Neural crest cell (in vitro differentiated cells): Measurements from ENCODE around the gene CLVS2. TPM values are rescaled to one million over a fixed set of nuclear protein-coding genes. Genes with fewer than 3 reads are reported as not detected.

Source experiments
- DNase-seq: peaks from one replicate; pipeline ENCODE4 v3.0.0; 2021; ENCODE audit warnings: low read depth, mixed read lengths, low spot score
- H3K27ac Mint-ChIP-seq: one replicate; pipeline ENCODE4 v1.8.0; 2021; ENCODE audit warnings: mild to moderate bottlenecking, mixed read lengths; ENCODE audit not compliant: unreplicated experiment
- H3K27me3 Mint-ChIP-seq: 2 replicates; pipeline ENCODE4 v1.8.0; 2021; ENCODE audit warnings: low read depth, mild to moderate bottlenecking, mixed read lengths
- H3K36me3 Mint-ChIP-seq: 2 replicates; pipeline ENCODE4 v1.8.0; 2021; ENCODE audit warnings: low read depth, mild to moderate bottlenecking, mixed read lengths
- H3K4me1 Mint-ChIP-seq: 2 replicates; pipeline ENCODE4 v1.8.0; 2021; ENCODE audit warnings: mixed read lengths
- H3K4me3 Mint-ChIP-seq: one replicate; pipeline ENCODE4 v1.8.0; 2021; ENCODE audit warnings: mild to moderate bottlenecking, mixed read lengths
- H3K9me3 Mint-ChIP-seq: 2 replicates; pipeline ENCODE4 v1.8.0; 2021; ENCODE audit warnings: mixed read lengths
- total RNA-seq: library from RNA; stranded (reverse); gene quantifications from 2 replicates; pipeline ENCODE4 v1.2.1, GENCODE V29; 2021
- TF ChIP-seq, protein P1 (sequence below): fragments of 200-600 bp; sonication (generic); conservative IDR thresholded peaks from 2 replicates; pipeline ENCODE4 v1.5.0; 2021; ENCODE audit warnings: antibody characterized with exemption, mild to moderate bottlenecking

CLVS2 gene
- total RNA-seq, 1 donor from 2014 or later, result 1.2 TPM

- no peaks in the 10 kb centered on the region for H3K9me3 Mint-ChIP-seq
- H3K4me3 Mint-ChIP-seq, result no peak overlapping the region
- no peaks in the 10 kb centered on the region for H3K4me1 Mint-ChIP-seq
- H3K27me3 Mint-ChIP-seq, result peaks cover 30% of the 10 kb centered on the region
- no peak overlapping the region for H3K27ac Mint-ChIP-seq
- H3K36me3 Mint-ChIP-seq, result no peaks in the 10 kb centered on the region
- TF ChIP-seq, protein P1, sequence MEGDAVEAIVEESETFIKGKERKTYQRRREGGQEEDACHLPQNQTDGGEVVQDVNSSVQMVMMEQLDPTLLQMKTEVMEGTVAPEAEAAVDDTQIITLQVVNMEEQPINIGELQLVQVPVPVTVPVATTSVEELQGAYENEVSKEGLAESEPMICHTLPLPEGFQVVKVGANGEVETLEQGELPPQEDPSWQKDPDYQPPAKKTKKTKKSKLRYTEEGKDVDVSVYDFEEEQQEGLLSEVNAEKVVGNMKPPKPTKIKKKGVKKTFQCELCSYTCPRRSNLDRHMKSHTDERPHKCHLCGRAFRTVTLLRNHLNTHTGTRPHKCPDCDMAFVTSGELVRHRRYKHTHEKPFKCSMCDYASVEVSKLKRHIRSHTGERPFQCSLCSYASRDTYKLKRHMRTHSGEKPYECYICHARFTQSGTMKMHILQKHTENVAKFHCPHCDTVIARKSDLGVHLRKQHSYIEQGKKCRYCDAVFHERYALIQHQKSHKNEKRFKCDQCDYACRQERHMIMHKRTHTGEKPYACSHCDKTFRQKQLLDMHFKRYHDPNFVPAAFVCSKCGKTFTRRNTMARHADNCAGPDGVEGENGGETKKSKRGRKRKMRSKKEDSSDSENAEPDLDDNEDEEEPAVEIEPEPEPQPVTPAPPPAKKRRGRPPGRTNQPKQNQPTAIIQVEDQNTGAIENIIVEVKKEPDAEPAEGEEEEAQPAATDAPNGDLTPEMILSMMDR, result no peak
- no peak for DNase-seq
These were observed 43.4 kb downstream of the CLVS2 start for GRCh38 chr6:123039431-123039830.

GRCh38 chr6:123042401-123042800 is 46.4 kb downstream of the CLVS2 start:
- Mint-ChIP-seq H3K27ac (no peak overlapping the region), H3K27me3 (peaks cover 12% of the 10 kb centered on the region), H3K4me3 (no peak overlapping the region), H3K9me3 (no peaks in the 10 kb centered on the region), H3K36me3 (no peaks in the 10 kb centered on the region), H3K4me1 (no peaks in the 10 kb centered on the region)
- TF ChIP-seq, protein P1, result no peak
- no peak for DNase-seq

DNA sequence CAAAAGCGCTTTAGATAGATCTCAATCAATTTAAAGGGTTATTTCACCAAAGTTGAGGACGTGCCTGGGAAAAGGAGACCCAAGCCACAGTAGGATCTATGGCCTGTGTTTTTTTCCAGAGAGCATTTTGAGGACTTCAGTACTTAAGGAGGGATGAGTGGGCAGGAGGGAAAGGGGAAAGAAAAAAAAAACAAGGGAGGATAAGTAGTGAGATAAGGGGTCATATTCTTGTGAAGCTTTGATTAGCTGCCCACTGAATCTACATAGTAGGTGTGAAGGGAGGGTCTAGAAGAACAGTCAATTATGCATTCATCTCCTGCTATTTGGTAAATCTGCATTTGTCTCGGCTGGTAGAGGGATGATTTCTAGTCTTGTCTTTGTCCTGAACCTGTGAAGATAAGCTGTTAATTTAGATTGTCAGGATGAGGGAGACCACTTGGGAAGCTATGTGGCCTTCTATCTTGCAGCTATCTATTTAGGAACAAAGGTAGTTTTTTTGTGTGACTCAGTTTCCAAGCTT is 48.4 kb downstream of the CLVS2 start:
- H3K27ac Mint-ChIP-seq, result no peak overlapping the region
- no peak for DNase-seq
- TF ChIP-seq, protein P1, result no peak

GRCh38 chr6:123053602-123054225 is 57.7 kb downstream of the CLVS2 start:
- no peaks in the 10 kb centered on the region for H3K36me3 Mint-ChIP-seq
- H3K4me1 Mint-ChIP-seq, result no peaks in the 10 kb centered on the region
- no peak for DNase-seq
- peaks cover 3% of the 10 kb centered on the region for H3K27me3 Mint-ChIP-seq
- H3K27ac Mint-ChIP-seq, result no peak overlapping the region
- H3K9me3 Mint-ChIP-seq, result no peaks in the 10 kb centered on the region
- no peak overlapping the region for H3K4me3 Mint-ChIP-seq
- TF ChIP-seq, protein P1, result no peak

More for the DNA sequence above, 48.4 kb downstream of the CLVS2 start:
- no peaks in the 10 kb centered on the region for H3K36me3 Mint-ChIP-seq
- no peak overlapping the region for H3K4me3 Mint-ChIP-seq
- H3K9me3 Mint-ChIP-seq, result no peaks in the 10 kb centered on the region
- H3K27me3 Mint-ChIP-seq, result peaks cover 3% of the 10 kb centered on the region
- peaks cover 4% of the 10 kb centered on the region for H3K4me1 Mint-ChIP-seq

GRCh38 chr6:123055256-123055655 is 59.2 kb downstream of the CLVS2 start:
- no peak overlapping the region for H3K27ac Mint-ChIP-seq
- DNase-seq, result no peak
- no peaks in the 10 kb centered on the region for H3K9me3 Mint-ChIP-seq
- H3K4me1 Mint-ChIP-seq, result no peaks in the 10 kb centered on the region
- no peaks in the 10 kb centered on the region for H3K36me3 Mint-ChIP-seq
- peaks cover 3% of the 10 kb centered on the region for H3K27me3 Mint-ChIP-seq
- H3K4me3 Mint-ChIP-seq, result no peak overlapping the region
- TF ChIP-seq, protein P1, result no peak
